K562 (cell line): Measurements from ENCODE around the gene KXD1. TPM values are rescaled to one million over a fixed set of nuclear protein-coding genes. Genes with fewer than 3 reads are reported as not detected.

Source experiments
- ATAC-seq: fragments of 200-7000 bp; cut with Tn5 transposase; 3 replicates; pipeline ENCODE4 v1.9.1; 2020; ENCODE audit warnings: moderate library complexity
- BruUV-seq: library from RNA; stranded (reverse); fragments of 400-500 nt; replicated peaks from 2 replicates; lab custom pipeline; 2021; lab: Mats Ljungman, UMichigan
- CTCF ChIA-PET: fragments of 300-600 bp; formaldehyde crosslinking; extraction: SDS; loops from one replicate; lab custom pipeline; 2021; ENCODE audit warnings: low intra/inter-chr PET ratio; lab: Yijun Ruan, JAX
- POLR2A ChIA-PET: fragments of 300-600, 350-650 bp; sonication (Branson Sonifier 250); formaldehyde crosslinking; extraction: SDS; loops from one replicate; lab custom pipeline; 2021; ENCODE audit warnings: antibody characterized with exemption, inconsistent platforms; lab: Yijun Ruan, JAX
- DNase-seq, 4 experiments: peaks; one replicate each; pipeline versions ENCODE4 v3.0.0 to v3.0.0-alpha.2; 2011 to 2018; ENCODE audit warnings: low spot score in 3 of 4, mixed read lengths in 3 of 4; ENCODE audit errors: extremely low read depth in 1 of 4
- FAIRE-seq: peaks from 2 replicates; lab custom pipeline; 2011; peaks lifted over from hg19 to GRCh38; lab: Jason Lieb, UNC
- H2AFZ ChIP-seq: 2 replicates; pipeline ENCODE4 v1.6.0; 2011; ENCODE audit warnings: low read depth, low read length, control low read depth, inconsistent platforms
- H3K27ac ChIP-seq: fragments of 200-600 bp; 3 replicates; pipeline ENCODE4 v1.8.0; 2011; ENCODE audit warnings: low read depth, mild to moderate bottlenecking, control low read depth, inconsistent platforms, low read length, moderate library complexity, mixed read lengths; ENCODE audit errors: extremely low read depth
- H3K27me3 ChIP-seq, 2 experiments: fragments of 300-600 bp in 1 of 2; 2 replicates in 1 of 2; 3 replicates in 1 of 2; pipeline versions ENCODE4 v1.6.0 to v1.8.0; 2011; ENCODE audit warnings: inconsistent platforms in 2 of 2, low read length in 2 of 2, mild to moderate bottlenecking in 1 of 2, mixed read lengths in 1 of 2, moderate library complexity in 1 of 2; ENCODE audit not compliant: control insufficient read depth in 2 of 2, insufficient read depth in 2 of 2
- H3K36me3 ChIP-seq: fragments of 300-600 bp; 3 replicates; pipeline ENCODE4 v1.8.0; 2011; ENCODE audit warnings: mild to moderate bottlenecking, low read length, inconsistent platforms; ENCODE audit not compliant: control insufficient read depth, insufficient read depth
- H3K4me1 ChIP-seq, 2 experiments: fragments of 200-600 bp in 1 of 2; replicated peaks in 1 of 2; 2 replicates in 1 of 2; 3 replicates in 1 of 2; pipeline versions ENCODE4 v1.5.1 to v1.8.0; 2011; ENCODE audit warnings: inconsistent platforms in 2 of 2, low read length in 2 of 2, mild to moderate bottlenecking in 1 of 2, mixed read lengths in 1 of 2, moderate library complexity in 1 of 2; ENCODE audit not compliant: control insufficient read depth in 2 of 2, insufficient read depth in 2 of 2
- H3K4me2 ChIP-seq: 2 replicates; pipeline ENCODE4 v1.6.1; 2011; ENCODE audit warnings: low read length, control low read depth, inconsistent platforms, mixed read lengths; ENCODE audit not compliant: insufficient read depth
- H3K4me3 ChIP-seq: fragments of 200-600 bp; sonication (generic), shearing (Covaris generic); 2 replicates; pipeline ENCODE4 v1.5.1; 2016; ENCODE audit warnings: control low read depth, inconsistent platforms
- H3K79me2 ChIP-seq: fragments of 200-600 bp; 3 replicates; pipeline ENCODE4 v1.8.0; 2011; ENCODE audit warnings: low read length, inconsistent platforms; ENCODE audit not compliant: control insufficient read depth, insufficient read depth
- H3K9ac ChIP-seq, 2 experiments: 2 replicates each; pipeline versions ENCODE4 v1.6.0 to v1.6.1; 2011; ENCODE audit warnings: low read depth in 2 of 2, low read length in 2 of 2, control low read depth in 1 of 2, inconsistent platforms in 1 of 2, mild to moderate bottlenecking in 1 of 2, mixed read lengths in 1 of 2; ENCODE audit not compliant: insufficient read depth in 1 of 2
- H3K9me1 ChIP-seq: one replicate; pipeline ENCODE4 v1.6.0; 2011; ENCODE audit warnings: inconsistent platforms, mild to moderate bottlenecking, low read length, moderate library complexity; ENCODE audit not compliant: control insufficient read depth, insufficient read depth
- H3K9me3 ChIP-seq: replicated peaks from 2 replicates; pipeline ENCODE4 v1.5.1; 2011; ENCODE audit warnings: low read depth, low read length, inconsistent platforms; ENCODE audit not compliant: control insufficient read depth, insufficient read depth
- H4K20me1 ChIP-seq: replicated peaks from 2 replicates; pipeline ENCODE4 v1.6.1; 2011; ENCODE audit warnings: low read length, inconsistent platforms, mixed read lengths; ENCODE audit not compliant: control insufficient read depth, insufficient read depth
- CBFA2T3 ChIP-seq: fragments of 450-650 bp; IDR thresholded peaks from 2 replicates; pipeline ENCODE4 v1.6.1; 2017
- CREB1 ChIP-seq, 2 experiments: sonication (generic) in 1 of 2; formaldehyde crosslinking in 1 of 2; IDR thresholded peaks; 2 replicates each; pipeline versions ENCODE4 v1.6.1 to v1.8.0; 2012 to 2022; ENCODE audit warnings: inconsistent platforms in 1 of 2, mild to moderate bottlenecking in 1 of 2, missing genetic modification reagents in 1 of 2, moderate library complexity in 1 of 2
- JUN ChIP-seq, 2 experiments: sonication (generic) in 1 of 2; formaldehyde crosslinking in 1 of 2; IDR thresholded peaks; 2 replicates each; pipeline versions ENCODE4 v1.6.1 to v1.8.0; 2012 to 2022; ENCODE audit warnings: borderline replicate concordance in 2 of 2, mild to moderate bottlenecking in 2 of 2, improper control_type of control experiment in 1 of 2, low read depth in 1 of 2, low read length in 1 of 2, missing genetic modification reagents in 1 of 2
- MYNN ChIP-seq, 2 experiments: sonication (generic); formaldehyde crosslinking in 1 of 2; IDR thresholded peaks; 2 replicates each; pipeline versions ENCODE4 v1.5.0 to v1.6.1; 2016 to 2020; ENCODE audit warnings: antibody characterized with exemption in 1 of 2, missing genetic modification reagents in 1 of 2
- NCOA1 ChIP-seq: fragments of 450-650 bp; IDR thresholded peaks from 2 replicates; pipeline ENCODE4 v1.6.1; 2016; ENCODE audit warnings: low read depth
- NFRKB ChIP-seq: fragments of 450-650 bp; IDR thresholded peaks from 2 replicates; pipeline ENCODE4 v1.6.1; 2016; ENCODE audit warnings: low read depth
- POLR2G ChIP-seq: fragments of 200-400 bp; formaldehyde crosslinking; IDR thresholded peaks from 2 replicates; pipeline ENCODE4 v1.6.1; 2017; ENCODE audit warnings: low read depth, mild to moderate bottlenecking, antibody characterized with exemption, low read length, moderate library complexity
- SRSF3 ChIP-seq: fragments of 200-400 bp; formaldehyde crosslinking; IDR thresholded peaks from 2 replicates; pipeline ENCODE4 v1.6.1; 2016; ENCODE audit warnings: mild to moderate bottlenecking, low read length, moderate library complexity; ENCODE audit not compliant: insufficient read depth
- WGBS: fragments of 100-300 bp; shearing (Covaris generic); methylation state at CpG from one replicate; pipeline ENCODE4 v1.1.6; 2016; ENCODE audit warnings: low coverage, mixed read lengths; ENCODE audit not compliant: insufficient coverage; ENCODE audit errors: missing lambda C conversion rate; 5-methylcytosine and 5-hydroxymethylcytosine counted together
- in situ Hi-C: fragments of 300-500 bp; cut with MboI; formaldehyde crosslinking; loops from 4 replicates; pipeline ENCODE4 v1.15.0; 2018; ENCODE audit warnings: inconsistent platforms, mixed read lengths
- intact Hi-C: fragments of 100-400 bp; cut with micrococcal nuclease; formaldehyde crosslinking; loops from 2 replicates; pipeline ENCODE4 v1.14.2; 2022
- polyA plus RNA-seq, 8 experiments: library from polyadenylated mRNA; depleted of rRNA in 4 of 8; stranded (reverse) in 5 of 8; unstranded in 3 of 8; fragments of >200 nt; fragmentation: Nextera tagmentation in 2 of 8; fragmentation: Illumina TruSeq in 1 of 8; extraction: Ambion mirVana in 2 of 8; extraction: Trizol in 1 of 8; gene quantifications; 2 replicates each; pipeline versions ENCODE4 v1.2.1 to v1.2.3, GENCODE V29; 2011 to 2014; ENCODE audit warnings: inconsistent platforms in 1 of 8, missing spikeins in 1 of 8
- total RNA-seq, 7 experiments: library from RNA; depleted of rRNA in 6 of 7; stranded (reverse); fragments of >200 nt in 6 of 7; fragmentation: Illumina TruSeq in 2 of 7; extraction: Trizol in 2 of 7; gene quantifications; 2 replicates each; pipeline versions ENCODE4 v1.2.1 to v1.2.3, GENCODE V29; 2011 to 2021; ENCODE audit warnings: low replicate concordance in 1 of 7
- TF ChIP-seq, protein P1 (sequence below): IDR thresholded peaks from 2 replicates; pipeline ENCODE4 v1.6.1; 2016; ENCODE audit warnings: missing genetic modification characterization, missing compliant biosample characterization

KXD1 gene
- total and polyA plus RNA-seq, 9 of the 15 experiments (the other 6 are each of a cell fraction or from before 2014, with no cell fraction given) = 21.9 to 210 (median 118) TPM

DNA sequence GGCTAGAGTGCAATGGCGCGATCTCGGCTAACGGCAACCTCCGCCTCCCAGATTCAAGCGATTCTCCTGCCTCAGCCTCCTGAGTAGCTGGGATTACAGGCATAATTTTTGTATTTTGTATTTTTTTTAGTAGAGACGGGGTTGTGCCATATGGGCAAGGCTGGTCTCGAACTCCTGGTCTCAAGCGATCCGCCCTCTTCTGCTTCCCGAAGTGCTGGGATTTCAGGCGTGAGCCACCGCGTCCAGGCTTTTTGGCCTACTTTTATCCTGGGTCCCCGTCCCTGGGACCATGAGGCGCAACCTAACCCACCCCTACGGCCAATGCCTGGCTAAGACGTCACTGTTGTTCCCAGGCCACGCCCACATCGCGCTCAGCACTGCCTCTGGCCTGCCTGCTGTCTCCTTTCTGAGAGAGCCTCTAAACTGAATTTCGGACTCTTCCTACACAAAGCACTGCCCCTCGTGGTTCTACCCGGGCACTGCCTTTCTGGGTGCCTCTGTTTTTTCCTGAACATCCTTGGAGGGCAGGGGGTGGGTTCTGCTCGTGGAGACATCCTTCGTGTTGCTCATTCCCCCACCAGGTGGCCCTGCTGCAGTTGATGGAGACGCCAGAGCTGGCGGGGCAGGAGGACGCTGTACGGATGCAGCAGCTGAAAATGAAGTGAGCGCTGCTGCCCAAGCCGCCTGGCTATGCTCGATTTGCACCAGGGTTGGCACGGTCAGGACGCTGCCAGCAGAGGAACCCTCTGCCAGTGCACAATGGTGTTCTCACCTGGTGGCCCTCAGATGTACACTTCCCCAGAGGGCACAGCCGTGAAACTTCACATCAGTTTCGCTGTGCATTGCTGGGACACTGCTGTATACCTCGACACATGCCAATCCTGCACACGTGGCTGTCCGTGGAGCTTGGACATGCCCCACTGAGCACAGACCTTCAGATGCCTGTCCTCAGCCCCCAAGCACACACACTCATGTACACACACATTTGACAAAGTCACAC lies 32.9 kb downstream of the KXD1 start:
- CTCF ChIA-PET = interaction anchor here (0.6 kb wide), 1 partner anchor 177 kb away, joined by 3 read pairs; no protein-coding TSS in a partner anchor
- Histone ChIP-seq H3K9ac (peak overlapping the region; percentile 85 to 93), H3K4me3 (peak overlapping the region; percentile 71), H3K36me3 (peaks cover 5% of the 10 kb centered on the region; the same call in 2 of the 3 replicates), H3K4me1 (peaks cover 27 to 77% of the 10 kb centered on the region in 2 experiments), H4K20me1 (peaks cover 6% of the 10 kb centered on the region; the same call in 1 of the 2 replicates), H3K27me3 (no peaks in the 10 kb centered on the region), H2AFZ (peak overlapping the region; percentile 79), H3K4me2 (peak overlapping the region; percentile 89), H3K9me3 (no peaks in the 10 kb centered on the region), H3K79me2 (peaks cover 24% of the 10 kb centered on the region), H3K27ac (peak overlapping the region; percentile 79), H3K9me1 (no peaks in the 10 kb centered on the region)
- POLR2A ChIA-PET = interaction anchor here (0.7 to 5.4 kb wide), 7 partner anchors 9 to 257 kb away, joined by 3 to 39 read pairs (median 4); partner anchors contain the start of gene UBA52
- in situ Hi-C loops = no loop called here
- peak; percentile 70 for ATAC-seq
- BruUV-seq = TSS peak; percentile 71
- intact Hi-C loops = loop anchor here (1.0 to 10.0 kb wide), 5 partner anchors 33 to 254 kb away; partner anchors contain the start of genes KLHL26 and KXD1
- WGBS = 22% methylated on average over 37 of the region's 40 CpGs
- FAIRE-seq = peak; percentile 96
- peak; percentile 70 to 94 (median 78) for DNase-seq
- TF ChIP-seq NCOA1 = no peak
- TF ChIP-seq POLR2G = peak; percentile 67
- 0 out of 2 replicates have a peak, but pooled peaks have one; percentile 36 for TF ChIP-seq NFRKB
- TF ChIP-seq, protein P1, sequence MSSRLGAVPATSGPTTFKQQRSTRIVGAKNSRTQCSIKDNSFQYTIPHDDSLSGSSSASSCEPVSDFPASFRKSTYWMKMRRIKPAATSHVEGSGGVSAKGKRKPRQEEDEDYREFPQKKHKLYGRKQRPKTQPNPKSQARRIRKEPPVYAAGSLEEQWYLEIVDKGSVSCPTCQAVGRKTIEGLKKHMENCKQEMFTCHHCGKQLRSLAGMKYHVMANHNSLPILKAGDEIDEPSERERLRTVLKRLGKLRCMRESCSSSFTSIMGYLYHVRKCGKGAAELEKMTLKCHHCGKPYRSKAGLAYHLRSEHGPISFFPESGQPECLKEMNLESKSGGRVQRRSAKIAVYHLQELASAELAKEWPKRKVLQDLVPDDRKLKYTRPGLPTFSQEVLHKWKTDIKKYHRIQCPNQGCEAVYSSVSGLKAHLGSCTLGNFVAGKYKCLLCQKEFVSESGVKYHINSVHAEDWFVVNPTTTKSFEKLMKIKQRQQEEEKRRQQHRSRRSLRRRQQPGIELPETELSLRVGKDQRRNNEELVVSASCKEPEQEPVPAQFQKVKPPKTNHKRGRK (tag) = peak; percentile 63
- TF ChIP-seq SRSF3 = no peak
- TF ChIP-seq MYNN (IDR thresholded peaks at IDR 0.05) = 0 out of 2 replicates have a peak, but pooled peaks have one; percentile 21
- TF ChIP-seq MYNN (CRISPR knock-in tag; IDR thresholded peaks at IDR 0.05) = no peak
- TF ChIP-seq CBFA2T3 = no peak
- TF ChIP-seq CREB1 (IDR thresholded peaks at IDR 0.05) = peak; percentile 69
- peak; percentile 71; the same call in 1 of the 2 replicates for TF ChIP-seq CREB1 (CRISPR knock-in tag; IDR thresholded peaks at IDR 0.05)
- TF ChIP-seq JUN (IDR thresholded peaks at IDR 0.05; ENCODE audit: borderline replicate concordance, low read depth, low read length) = no peak
- TF ChIP-seq JUN (CRISPR knock-in tag; IDR thresholded peaks at IDR 0.05; ENCODE audit: borderline replicate concordance) = 0 out of 2 replicates have a peak, but pooled peaks have one; percentile 34
